ENCODE results near the gene PLEKHA5. TPM values are rescaled to one million over a fixed set of nuclear protein-coding genes. Genes with fewer than 3 reads are reported as not detected.

The PLEKHA5 gene
- total and polyA plus RNA-seq, 3 donors from 2014 or later = 22.4 to 37.5 (median 34.8) TPM

DNA sequence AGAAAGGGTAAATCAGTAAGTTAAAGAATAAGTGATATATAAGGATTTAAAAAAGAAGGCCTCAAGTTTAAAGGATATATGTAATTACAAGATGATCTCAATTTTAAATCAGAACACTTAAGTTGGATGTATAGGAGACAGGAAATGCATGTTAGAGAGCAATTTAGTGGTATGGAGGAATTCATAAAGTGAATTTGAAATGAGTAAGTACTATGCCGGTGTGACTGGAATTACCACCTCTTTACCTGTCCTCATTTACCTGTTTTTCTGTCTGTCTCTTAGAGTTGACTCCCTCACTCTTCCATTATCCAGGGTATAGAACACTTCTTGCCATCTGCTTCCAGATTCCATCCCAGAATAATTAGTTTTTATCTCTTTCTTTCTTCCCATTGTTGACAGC lies 73.5 kb downstream of the PLEKHA5 start:
- Histone ChIP-seq H3K36me3 (ENCODE audit: low read depth, missing control alignments) (no peaks in the 10 kb centered on the region), H3K4me3 (no peak overlapping the region), H3K27me3 (no peaks in the 10 kb centered on the region), H3K4me1 (no peaks in the 10 kb centered on the region), H3K9me3 (no peaks in the 10 kb centered on the region), H3K27ac (no peak overlapping the region)
- TF ChIP-seq, protein P1, sequence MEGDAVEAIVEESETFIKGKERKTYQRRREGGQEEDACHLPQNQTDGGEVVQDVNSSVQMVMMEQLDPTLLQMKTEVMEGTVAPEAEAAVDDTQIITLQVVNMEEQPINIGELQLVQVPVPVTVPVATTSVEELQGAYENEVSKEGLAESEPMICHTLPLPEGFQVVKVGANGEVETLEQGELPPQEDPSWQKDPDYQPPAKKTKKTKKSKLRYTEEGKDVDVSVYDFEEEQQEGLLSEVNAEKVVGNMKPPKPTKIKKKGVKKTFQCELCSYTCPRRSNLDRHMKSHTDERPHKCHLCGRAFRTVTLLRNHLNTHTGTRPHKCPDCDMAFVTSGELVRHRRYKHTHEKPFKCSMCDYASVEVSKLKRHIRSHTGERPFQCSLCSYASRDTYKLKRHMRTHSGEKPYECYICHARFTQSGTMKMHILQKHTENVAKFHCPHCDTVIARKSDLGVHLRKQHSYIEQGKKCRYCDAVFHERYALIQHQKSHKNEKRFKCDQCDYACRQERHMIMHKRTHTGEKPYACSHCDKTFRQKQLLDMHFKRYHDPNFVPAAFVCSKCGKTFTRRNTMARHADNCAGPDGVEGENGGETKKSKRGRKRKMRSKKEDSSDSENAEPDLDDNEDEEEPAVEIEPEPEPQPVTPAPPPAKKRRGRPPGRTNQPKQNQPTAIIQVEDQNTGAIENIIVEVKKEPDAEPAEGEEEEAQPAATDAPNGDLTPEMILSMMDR (IDR thresholded peaks at IDR 0.05) = no peak
- no peak for TF ChIP-seq POLR2A (IDR thresholded peaks at IDR 0.05)
- intact Hi-C loops (cut with DNase I; ENCODE audit: low total_unique reads) = no loop called here
- DNase-seq = no peak
- WGBS, 2 donors = 96 to 100% methylated on average over 1 of the region's 1 CpG

DNA sequence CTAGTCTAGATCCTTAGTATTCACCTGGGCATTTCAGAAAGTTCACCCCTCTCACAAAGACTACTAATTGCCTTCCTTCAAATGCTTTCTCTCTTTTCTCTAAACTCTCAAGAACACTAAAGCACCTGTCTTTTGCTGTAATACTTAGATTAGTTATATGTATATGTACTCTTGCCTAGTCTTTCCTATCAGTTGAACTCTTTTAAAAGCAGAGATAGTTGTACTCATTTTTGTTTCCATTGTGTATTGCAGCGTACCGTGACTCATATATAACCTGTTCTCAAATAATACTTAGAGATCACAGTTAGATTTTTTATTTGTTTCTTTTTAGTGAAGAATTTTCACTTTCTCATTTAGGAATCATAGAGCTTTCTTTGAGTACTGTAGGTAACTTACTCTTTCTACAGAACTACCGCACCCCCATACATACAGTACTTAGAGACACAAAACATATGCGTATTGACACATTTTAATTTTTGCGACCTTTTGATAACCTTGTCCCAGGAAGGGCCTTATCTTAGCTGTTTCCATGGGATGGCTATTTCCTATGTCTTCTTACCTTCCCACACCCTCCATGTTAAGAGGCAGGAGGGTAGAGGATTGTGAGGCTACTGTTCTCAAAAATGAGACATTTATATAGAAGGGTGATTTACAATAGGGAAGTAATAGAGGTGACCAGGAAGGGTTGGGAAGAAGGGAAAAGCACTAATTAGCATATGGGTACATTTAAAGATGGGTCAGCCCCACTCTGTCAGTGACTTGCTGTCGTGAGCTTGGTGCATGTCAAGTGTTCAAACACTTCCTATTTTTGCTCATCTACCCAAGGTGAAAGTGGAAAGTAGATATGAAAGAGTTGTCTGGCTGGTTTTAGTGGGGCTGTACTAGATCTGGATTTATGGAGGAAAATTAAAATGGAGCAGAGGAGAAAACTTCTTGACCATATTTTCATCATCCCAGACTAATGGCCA lies 74.3 kb downstream of the PLEKHA5 start:
- H3K9me3 ChIP-seq = no peaks in the 10 kb centered on the region
- intact Hi-C loops (cut with DNase I; ENCODE audit: low total_unique reads) = no loop called here
- no peak overlapping the region for H3K27ac ChIP-seq
- no peaks in the 10 kb centered on the region for H3K27me3 ChIP-seq
- no peak overlapping the region for H3K4me3 ChIP-seq
- TF ChIP-seq, protein P1 (IDR thresholded peaks at IDR 0.05) = no peak
- no peak for TF ChIP-seq POLR2A (IDR thresholded peaks at IDR 0.05)
- H3K4me1 ChIP-seq = no peaks in the 10 kb centered on the region
- WGBS, 2 donors = 96% methylated on average over 6 of the region's 6 CpGs
- no peak for DNase-seq
- H3K36me3 ChIP-seq (ENCODE audit: low read depth, missing control alignments) = no peaks in the 10 kb centered on the region

DNA sequence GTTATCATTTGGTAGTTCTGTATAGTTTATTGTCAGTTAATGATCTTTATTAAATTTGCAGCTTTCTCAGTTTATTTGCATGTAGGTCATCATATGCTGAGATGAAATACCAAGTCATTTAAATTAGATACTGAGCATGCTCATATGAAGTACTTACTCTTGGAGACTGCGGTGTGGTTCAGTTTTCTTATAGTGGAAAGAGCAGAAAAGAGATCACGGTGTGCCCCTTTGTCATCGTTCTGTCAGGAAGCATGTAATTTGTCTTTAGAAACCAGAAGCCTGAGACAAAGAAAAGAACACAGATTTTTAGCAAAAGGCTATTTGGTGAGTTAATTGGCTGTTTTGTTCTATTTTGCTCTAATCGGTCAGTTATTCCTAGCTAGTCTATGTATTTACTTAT lies 75.6 kb downstream of the PLEKHA5 start:
- no peaks in the 10 kb centered on the region for H3K4me1 ChIP-seq
- no peaks in the 10 kb centered on the region for H3K27me3 ChIP-seq
- TF ChIP-seq POLR2A (IDR thresholded peaks at IDR 0.05) = no peak
- TF ChIP-seq, protein P1 (IDR thresholded peaks at IDR 0.05) = no peak
- DNase-seq = no peak
- no peak overlapping the region for H3K27ac ChIP-seq
- no peaks in the 10 kb centered on the region for H3K36me3 ChIP-seq (ENCODE audit: low read depth, missing control alignments)
- WGBS, 2 donors = 51 to 63% methylated on average over 4 of the region's 4 CpGs
- no peaks in the 10 kb centered on the region for H3K9me3 ChIP-seq
- intact Hi-C loops (cut with DNase I; ENCODE audit: low total_unique reads) = no loop called here
- H3K4me3 ChIP-seq = no peak overlapping the region

DNA sequence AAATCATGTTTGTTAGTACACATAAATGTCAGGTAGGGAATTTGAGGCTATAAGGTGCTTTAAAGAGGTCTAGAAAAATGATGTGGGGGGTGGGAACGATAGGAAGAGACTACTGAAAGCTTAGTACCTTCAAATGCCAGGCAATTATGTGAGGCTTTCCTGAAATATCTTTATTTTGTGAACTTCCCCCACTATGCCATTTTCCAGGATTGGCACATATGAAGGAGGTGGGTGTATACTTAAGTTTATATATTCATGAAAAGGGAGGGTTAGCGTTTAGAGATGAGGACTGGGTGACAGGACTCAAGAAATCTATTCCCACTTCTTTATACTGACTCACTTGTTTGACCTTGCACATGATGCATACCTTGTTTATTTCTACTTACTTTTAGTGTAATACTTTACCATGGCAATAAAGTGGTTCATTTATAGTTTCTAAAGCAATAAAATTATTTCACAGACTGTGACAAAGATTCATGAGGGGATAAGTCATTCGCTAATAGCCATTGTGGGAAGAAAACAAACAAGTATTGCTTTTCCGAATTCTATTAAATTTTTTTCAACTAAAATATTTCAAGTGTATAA lies 77.1 kb downstream of the PLEKHA5 start:
- TF ChIP-seq POLR2A (IDR thresholded peaks at IDR 0.05) = no peak
- TF ChIP-seq, protein P1 (IDR thresholded peaks at IDR 0.05) = no peak
- Histone ChIP-seq H3K27ac (no peak overlapping the region), H3K27me3 (no peaks in the 10 kb centered on the region), H3K4me3 (no peak overlapping the region), H3K36me3 (ENCODE audit: low read depth, missing control alignments) (no peaks in the 10 kb centered on the region), H3K4me1 (no peaks in the 10 kb centered on the region), H3K9me3 (no peaks in the 10 kb centered on the region)
- intact Hi-C loops (cut with DNase I; ENCODE audit: low total_unique reads) = no loop called here
- WGBS, 2 donors = 93% methylated on average over 4 of the region's 4 CpGs
- no peak for DNase-seq

Measured in testis (tissue), 3 donors.